HepG2 (cell line): ENCODE measurements around the gene SDC1. TPM values are rescaled to one million over a fixed set of nuclear protein-coding genes. Genes with fewer than 3 reads are reported as not detected.

Source experiments
- CBX5 ChIP-seq: sonication (generic); formaldehyde crosslinking; IDR thresholded peaks from 2 replicates; pipeline ENCODE4 v1.4.0; 2020; ENCODE audit warnings: missing genetic modification reagents, borderline replicate concordance
- FOXO1 ChIP-seq: sonication (generic); formaldehyde crosslinking; IDR thresholded peaks from 2 replicates; pipeline ENCODE4 v1.4.0; 2020; ENCODE audit warnings: missing genetic modification reagents
- GATAD1 ChIP-seq: IDR thresholded peaks from 2 replicates; pipeline ENCODE4 v1.6.1; 2016; ENCODE audit warnings: missing genetic modification reagents, missing compliant biosample characterization
- GZF1 ChIP-seq: sonication (generic); formaldehyde crosslinking; IDR thresholded peaks from 2 replicates; pipeline ENCODE4 v1.5.1; 2020; ENCODE audit warnings: mild to moderate bottlenecking, missing genetic modification reagents
- HOXA3 ChIP-seq: sonication (generic); formaldehyde crosslinking; IDR thresholded peaks from 2 replicates; pipeline ENCODE4 v1.5.0; 2020; ENCODE audit warnings: missing genetic modification reagents
- PAF1 ChIP-seq: IDR thresholded peaks from 2 replicates; pipeline ENCODE4 v1.6.1; 2016; ENCODE audit warnings: missing genetic modification reagents, missing compliant biosample characterization
- POLR2AphosphoS2 ChIP-seq: IDR thresholded peaks from 2 replicates; pipeline ENCODE4 v1.6.1; 2011; ENCODE audit warnings: low read depth, low read length, improper control_type of control experiment
- REL ChIP-seq: sonication (generic); formaldehyde crosslinking; conservative IDR thresholded peaks from 2 replicates; pipeline ENCODE4 v1.8.0; 2022; ENCODE audit warnings: mild to moderate bottlenecking, missing genetic modification reagents, moderate library complexity
- SMC3 ChIP-seq: IDR thresholded peaks from 2 replicates; pipeline ENCODE4 v1.6.1; 2011; ENCODE audit warnings: low read length, improper control_type of control experiment
- SOX13 ChIP-seq, 3 experiments: fragments of 450-650 bp in 1 of 3; sonication (generic) in 1 of 3; formaldehyde crosslinking in 1 of 3; IDR thresholded peaks in 2 of 3; conservative IDR thresholded peaks in 1 of 3; 2 replicates each; pipeline versions ENCODE4 v1.5.0 to v1.6.1; 2016 to 2020; ENCODE audit warnings: antibody characterized with exemption in 1 of 3, mild to moderate bottlenecking in 1 of 3, missing compliant biosample characterization in 1 of 3, missing genetic modification reagents in 1 of 3, moderate library complexity in 1 of 3
- ZNF225 ChIP-seq: sonication (generic); formaldehyde crosslinking; IDR thresholded peaks from 2 replicates; pipeline ENCODE4 v1.4.0; 2020; ENCODE audit warnings: mild to moderate bottlenecking, missing genetic modification reagents
- ZNF441 ChIP-seq: sonication (generic); formaldehyde crosslinking; IDR thresholded peaks from 2 replicates; pipeline ENCODE4 v1.7.0; 2021; ENCODE audit warnings: missing genetic modification reagents, borderline replicate concordance
- ZNF605 ChIP-seq: sonication (generic); formaldehyde crosslinking; IDR thresholded peaks from 2 replicates; pipeline ENCODE4 v1.8.0; 2022; ENCODE audit warnings: mild to moderate bottlenecking, missing genetic modification reagents
- ZNF747 ChIP-seq: sonication (generic); formaldehyde crosslinking; IDR thresholded peaks from 2 replicates; pipeline ENCODE4 v1.8.1; 2023; ENCODE audit warnings: missing genetic modification reagents, mild to moderate bottlenecking, borderline replicate concordance
- ZNF775 ChIP-seq: sonication (generic); formaldehyde crosslinking; IDR thresholded peaks from 2 replicates; pipeline ENCODE4 v1.4.0; 2020; ENCODE audit warnings: missing genetic modification reagents, mild to moderate bottlenecking, moderate library complexity, borderline replicate concordance
- ZNF788 ChIP-seq: sonication (generic); formaldehyde crosslinking; IDR thresholded peaks from 2 replicates; pipeline ENCODE4 v1.5.0; 2020; ENCODE audit warnings: mild to moderate bottlenecking, missing genetic modification reagents, borderline replicate concordance
- polyA plus RNA-seq, 8 experiments: library from polyadenylated mRNA; depleted of rRNA in 3 of 8; stranded (reverse) in 7 of 8; unstranded in 1 of 8; fragments of >200 nt; fragmentation: Illumina TruSeq in 4 of 8; extraction: Trizol in 4 of 8; gene quantifications; 2 replicates each; pipeline versions ENCODE4 v1.2.1 to v1.2.3, GENCODE V29; 2011 to 2016; ENCODE audit warnings: low read depth in 4 of 8, missing spikeins in 1 of 8, mixed read lengths in 1 of 8; ENCODE audit not compliant: insufficient read depth in 1 of 8
- total RNA-seq, 5 experiments: library from RNA; depleted of rRNA; stranded (reverse); fragments of >200 nt; fragmentation: Illumina TruSeq; extraction: Trizol; gene quantifications; 2 replicates each; pipeline ENCODE4 v1.2.3, GENCODE V29; 2016; ENCODE audit warnings: low read depth in 1 of 5
- TF ChIP-seq, protein P1 (sequence below), 2 experiments: sonication (generic) in 1 of 2; formaldehyde crosslinking in 1 of 2; IDR thresholded peaks; 2 replicates each; pipeline versions ENCODE4 v1.6.1 to v1.9.0; 2014 to 2022; ENCODE audit warnings: antibody characterized with exemption in 1 of 2, borderline replicate concordance in 1 of 2, inconsistent platforms in 1 of 2, low read depth in 1 of 2, missing genetic modification reagents in 1 of 2
- TF ChIP-seq, protein P2 (sequence below): sonication (generic); formaldehyde crosslinking; IDR thresholded peaks from 2 replicates; pipeline ENCODE4 v1.4.0; 2020; ENCODE audit warnings: missing genetic modification reagents
- TF ChIP-seq, protein P3 (sequence below): sonication (generic); formaldehyde crosslinking; IDR thresholded peaks from 2 replicates; pipeline ENCODE4 v1.8.0; 2022; ENCODE audit warnings: mild to moderate bottlenecking, missing genetic modification reagents

The SDC1 gene
- total and polyA plus RNA-seq, 2 of the 13 experiments (the other 11 are each of a cell fraction or from before 2014, with no cell fraction given): 108 to 119 TPM

DNA sequence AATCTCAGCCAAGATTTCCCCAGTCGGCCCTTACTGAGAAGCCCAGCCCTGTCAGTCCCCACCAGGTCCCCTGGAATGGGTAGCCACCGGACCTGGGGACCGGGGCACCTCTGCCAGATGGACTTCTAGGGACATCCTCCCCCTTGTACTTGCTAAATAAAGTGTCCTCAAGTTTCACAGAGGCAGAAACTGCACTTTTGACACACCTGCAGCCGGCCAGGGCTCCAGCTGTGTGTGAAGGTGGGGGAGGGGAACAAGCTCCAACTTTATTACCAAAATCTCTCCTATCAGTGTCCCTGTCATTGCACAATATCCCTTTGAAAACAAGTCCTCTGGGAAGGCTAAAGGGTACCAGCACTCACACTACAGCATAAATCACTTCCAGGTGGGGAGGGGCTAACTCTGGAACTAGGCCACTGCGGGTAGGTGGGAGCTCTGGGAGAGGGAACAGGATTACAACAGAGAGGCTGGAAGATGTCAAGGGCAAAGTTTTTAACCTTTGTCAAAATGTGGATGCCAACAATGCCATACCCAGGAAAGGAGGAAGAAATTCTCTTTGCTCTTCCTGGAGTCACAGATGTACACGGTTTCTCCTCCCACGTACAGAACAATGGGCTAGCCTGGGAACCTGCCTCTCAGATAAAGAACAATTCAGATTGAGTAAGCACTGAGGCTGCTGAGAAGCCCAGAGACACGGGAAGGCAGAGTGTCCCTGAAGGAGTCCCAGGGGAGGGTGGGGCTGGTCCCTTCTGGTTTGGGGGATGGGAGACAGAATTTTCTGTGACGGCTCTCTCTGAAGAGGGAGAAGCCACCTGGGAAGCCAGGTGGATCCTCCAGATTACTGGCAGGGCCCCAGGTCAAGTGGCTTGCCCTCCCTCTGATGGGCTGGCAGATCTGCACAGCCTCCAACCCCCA lies 11.0 kb downstream of the SDC1 start (continued):
- TF ChIP-seq, protein P1, sequence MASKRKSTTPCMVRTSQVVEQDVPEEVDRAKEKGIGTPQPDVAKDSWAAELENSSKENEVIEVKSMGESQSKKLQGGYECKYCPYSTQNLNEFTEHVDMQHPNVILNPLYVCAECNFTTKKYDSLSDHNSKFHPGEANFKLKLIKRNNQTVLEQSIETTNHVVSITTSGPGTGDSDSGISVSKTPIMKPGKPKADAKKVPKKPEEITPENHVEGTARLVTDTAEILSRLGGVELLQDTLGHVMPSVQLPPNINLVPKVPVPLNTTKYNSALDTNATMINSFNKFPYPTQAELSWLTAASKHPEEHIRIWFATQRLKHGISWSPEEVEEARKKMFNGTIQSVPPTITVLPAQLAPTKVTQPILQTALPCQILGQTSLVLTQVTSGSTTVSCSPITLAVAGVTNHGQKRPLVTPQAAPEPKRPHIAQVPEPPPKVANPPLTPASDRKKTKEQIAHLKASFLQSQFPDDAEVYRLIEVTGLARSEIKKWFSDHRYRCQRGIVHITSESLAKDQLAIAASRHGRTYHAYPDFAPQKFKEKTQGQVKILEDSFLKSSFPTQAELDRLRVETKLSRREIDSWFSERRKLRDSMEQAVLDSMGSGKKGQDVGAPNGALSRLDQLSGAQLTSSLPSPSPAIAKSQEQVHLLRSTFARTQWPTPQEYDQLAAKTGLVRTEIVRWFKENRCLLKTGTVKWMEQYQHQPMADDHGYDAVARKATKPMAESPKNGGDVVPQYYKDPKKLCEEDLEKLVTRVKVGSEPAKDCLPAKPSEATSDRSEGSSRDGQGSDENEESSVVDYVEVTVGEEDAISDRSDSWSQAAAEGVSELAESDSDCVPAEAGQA (IDR thresholded peaks at IDR 0.05; ENCODE audit: low read depth): peak; percentile 54; the same call in 1 of the 2 replicates
- TF ChIP-seq, protein P1 (CRISPR knock-in tag; IDR thresholded peaks at IDR 0.05; ENCODE audit: borderline replicate concordance): no peak
- TF ChIP-seq ZNF747 (CRISPR knock-in tag) (peak; percentile 79; the same call in 1 of the 2 replicates), ZNF225 (CRISPR knock-in tag) (0 out of 2 replicates have a peak, but pooled peaks have one; percentile 36), ZNF441 (peak; percentile 57; the same call in 1 of the 2 replicates), PAF1 (CRISPR knock-in tag) (no peak), ZNF775 (CRISPR knock-in tag) (no peak), SMC3 (peak; percentile 9; the same call in 1 of the 2 replicates), GATAD1 (CRISPR knock-in tag) (peak; percentile 54; the same call in 1 of the 2 replicates), HOXA3 (CRISPR knock-in tag) (peak; percentile 81; the same call in 1 of the 2 replicates), ZNF788 (CRISPR knock-in tag) (peak; percentile 53; the same call in 1 of the 2 replicates), SOX13 (IDR thresholded peaks at IDR 0.05) (no peak; the same call in 1 of the 2 replicates), SOX13 (CRISPR knock-in tag; conservative IDR thresholded peaks at IDR 0.05 in 1 of 2, IDR thresholded peaks at IDR 0.05 in 1 of 2) (peak in 1 of 2 experiments; percentile 71; a peak in 2 of 4 replicates), FOXO1 (CRISPR knock-in tag) (peak; percentile 88), ZNF605 (CRISPR knock-in tag) (peak; percentile 56; the same call in 1 of the 2 replicates), REL (CRISPR knock-in tag) (no peak), GZF1 (CRISPR knock-in tag) (no peak), CBX5 (CRISPR knock-in tag) (no peak), POLR2AphosphoS2 (no peak)
- TF ChIP-seq, protein P2, sequence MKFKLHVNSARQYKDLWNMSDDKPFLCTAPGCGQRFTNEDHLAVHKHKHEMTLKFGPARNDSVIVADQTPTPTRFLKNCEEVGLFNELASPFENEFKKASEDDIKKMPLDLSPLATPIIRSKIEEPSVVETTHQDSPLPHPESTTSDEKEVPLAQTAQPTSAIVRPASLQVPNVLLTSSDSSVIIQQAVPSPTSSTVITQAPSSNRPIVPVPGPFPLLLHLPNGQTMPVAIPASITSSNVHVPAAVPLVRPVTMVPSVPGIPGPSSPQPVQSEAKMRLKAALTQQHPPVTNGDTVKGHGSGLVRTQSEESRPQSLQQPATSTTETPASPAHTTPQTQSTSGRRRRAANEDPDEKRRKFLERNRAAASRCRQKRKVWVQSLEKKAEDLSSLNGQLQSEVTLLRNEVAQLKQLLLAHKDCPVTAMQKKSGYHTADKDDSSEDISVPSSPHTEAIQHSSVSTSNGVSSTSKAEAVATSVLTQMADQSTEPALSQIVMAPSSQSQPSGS (CRISPR knock-in tag): peak; percentile 66
- TF ChIP-seq, protein P3, sequence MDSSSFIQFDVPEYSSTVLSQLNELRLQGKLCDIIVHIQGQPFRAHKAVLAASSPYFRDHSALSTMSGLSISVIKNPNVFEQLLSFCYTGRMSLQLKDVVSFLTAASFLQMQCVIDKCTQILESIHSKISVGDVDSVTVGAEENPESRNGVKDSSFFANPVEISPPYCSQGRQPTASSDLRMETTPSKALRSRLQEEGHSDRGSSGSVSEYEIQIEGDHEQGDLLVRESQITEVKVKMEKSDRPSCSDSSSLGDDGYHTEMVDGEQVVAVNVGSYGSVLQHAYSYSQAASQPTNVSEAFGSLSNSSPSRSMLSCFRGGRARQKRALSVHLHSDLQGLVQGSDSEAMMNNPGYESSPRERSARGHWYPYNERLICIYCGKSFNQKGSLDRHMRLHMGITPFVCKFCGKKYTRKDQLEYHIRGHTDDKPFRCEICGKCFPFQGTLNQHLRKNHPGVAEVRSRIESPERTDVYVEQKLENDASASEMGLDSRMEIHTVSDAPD: peak; percentile 90; the same call in 1 of the 2 replicates
